Measurements from ENCODE around the gene UNC45B. TPM values are rescaled to one million over a fixed set of nuclear protein-coding genes. Genes with fewer than 3 reads are reported as not detected.

UNC45B gene
- total and polyA plus RNA-seq, 2 donors (not counting 1 experiment from before 2014, with no cell fraction given), result not detected

DNA sequence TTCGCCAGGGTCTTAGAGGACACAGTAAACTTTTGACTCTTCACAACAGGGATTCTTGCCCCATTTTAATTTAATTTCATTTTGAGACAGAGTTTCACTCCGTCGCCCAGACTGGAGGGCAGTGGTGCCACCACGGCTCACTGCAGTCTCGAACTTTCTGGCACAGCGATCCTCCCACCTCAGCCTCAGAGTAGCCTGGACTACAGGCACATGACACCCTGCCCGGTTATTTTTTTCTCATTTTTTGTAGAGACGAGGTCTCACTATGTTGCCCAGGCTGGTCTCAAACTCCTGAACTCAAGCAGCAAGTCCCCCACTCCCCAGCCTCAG lies 5.2 kb upstream of the UNC45B start:
- H3K27ac ChIP-seq (ENCODE audit: low read length in 2 of 2), result no peak overlapping the region
- intact Hi-C loops (cut with micrococcal nuclease), result loop anchor here (1.0 kb wide), 6 partner anchors 23 to 391 kb away; partner anchors contain the start of genes CCT6B, RAD51D and ZNF830
- peaks cover 20% of the 10 kb centered on the region for H3K4me1 Mint-ChIP-seq

GRCh38 chr17:35144840-35145239 lies 2.8 kb upstream of the UNC45B start:
- no peak for DNase-seq
- no peaks in the 10 kb centered on the region for H3K36me3 ChIP-seq (replicated peaks in 1 of 2; ENCODE audit: control extremely low read depth in 1 of 2, control insufficient read depth in 1 of 2, extremely low read depth in 1 of 2, insufficient read depth in 2 of 2, low read length in 1 of 2)
- CTCF ChIA-PET, result no interaction called here

More for the DNA sequence above, 5.2 kb upstream of the UNC45B start:
- no peaks in the 10 kb centered on the region for H4K20me1 ChIP-seq (ENCODE audit: control insufficient read depth, insufficient read depth, low read length, poor library complexity, severe bottlenecking)
- no peak overlapping the region for H3K27ac Mint-ChIP-seq
- peak overlapping the region; percentile 87 for H3K4me3 Mint-ChIP-seq
- ATAC-seq (ENCODE audit: low read depth) (no peak), DNase-seq (no peak)
- no peaks in the 10 kb centered on the region for H3K9me3 Mint-ChIP-seq (ENCODE audit: insufficient read depth)
- H2AFZ ChIP-seq (ENCODE audit: insufficient read depth, low read depth, low read length, poor library complexity, severe bottlenecking), result peak overlapping the region; percentile 100
- 75% methylated on average over 8 of the region's 8 CpGs for WGBS (ENCODE audit: insufficient coverage)
- peaks cover 22% of the 10 kb centered on the region for H3K79me2 ChIP-seq (ENCODE audit: control insufficient read depth, insufficient read depth, low read length)
- no peaks in the 10 kb centered on the region for H3K9me3 ChIP-seq (ENCODE audit: control extremely low read depth in 1 of 3, control insufficient read depth in 2 of 3, insufficient read depth in 1 of 3, low read length in 2 of 3)
- peak overlapping the region; percentile 96 for H3K4me2 ChIP-seq (replicated peaks; ENCODE audit: low read depth, low read length, poor library complexity, severe bottlenecking)
- CTCF ChIA-PET, result interaction anchor here (1.1 to 1.8 kb wide), 4 partner anchors 14 to 436 kb away, joined by 3 to 7 read pairs (median 4); partner anchors contain the start of genes PEX12 and SLFN12L
- peaks cover 5 to 11% of the 10 kb centered on the region in 2 donors for H3K4me1 ChIP-seq (ENCODE audit: control insufficient read depth in 2 of 2, insufficient read depth in 2 of 2, low read length in 2 of 2)
- peaks cover 0 to 19% of the 10 kb centered on the region in 2 experiments for H3K36me3 ChIP-seq (replicated peaks in 1 of 2; ENCODE audit: control extremely low read depth in 1 of 2, control insufficient read depth in 1 of 2, extremely low read depth in 1 of 2, insufficient read depth in 2 of 2, low read length in 1 of 2)
- no peaks in the 10 kb centered on the region for H3K27me3 ChIP-seq (replicated peaks in 1 of 4; ENCODE audit: control extremely low read depth in 1 of 4, control insufficient read depth in 3 of 4, insufficient read depth in 4 of 4, low read length in 3 of 4)
- peak overlapping the region; percentile 87 for H3K9ac ChIP-seq (ENCODE audit: low read length)
- H3K27me3 Mint-ChIP-seq, result no peaks in the 10 kb centered on the region
- H3K4me3 ChIP-seq (ENCODE audit: control extremely low read depth in 1 of 5, extremely low read depth in 1 of 5, insufficient read depth in 1 of 5, low read depth in 2 of 5, low read length in 4 of 5), result peak overlapping the region in 2 of 5 experiments; percentile 84 to 93
- TF ChIP-seq EZH2 (IDR thresholded peaks at IDR 0.05; ENCODE audit: borderline replicate concordance, insufficient read depth, low read depth, low read length, poor library complexity, severe bottlenecking), result no peak
- TF ChIP-seq, protein P1, sequence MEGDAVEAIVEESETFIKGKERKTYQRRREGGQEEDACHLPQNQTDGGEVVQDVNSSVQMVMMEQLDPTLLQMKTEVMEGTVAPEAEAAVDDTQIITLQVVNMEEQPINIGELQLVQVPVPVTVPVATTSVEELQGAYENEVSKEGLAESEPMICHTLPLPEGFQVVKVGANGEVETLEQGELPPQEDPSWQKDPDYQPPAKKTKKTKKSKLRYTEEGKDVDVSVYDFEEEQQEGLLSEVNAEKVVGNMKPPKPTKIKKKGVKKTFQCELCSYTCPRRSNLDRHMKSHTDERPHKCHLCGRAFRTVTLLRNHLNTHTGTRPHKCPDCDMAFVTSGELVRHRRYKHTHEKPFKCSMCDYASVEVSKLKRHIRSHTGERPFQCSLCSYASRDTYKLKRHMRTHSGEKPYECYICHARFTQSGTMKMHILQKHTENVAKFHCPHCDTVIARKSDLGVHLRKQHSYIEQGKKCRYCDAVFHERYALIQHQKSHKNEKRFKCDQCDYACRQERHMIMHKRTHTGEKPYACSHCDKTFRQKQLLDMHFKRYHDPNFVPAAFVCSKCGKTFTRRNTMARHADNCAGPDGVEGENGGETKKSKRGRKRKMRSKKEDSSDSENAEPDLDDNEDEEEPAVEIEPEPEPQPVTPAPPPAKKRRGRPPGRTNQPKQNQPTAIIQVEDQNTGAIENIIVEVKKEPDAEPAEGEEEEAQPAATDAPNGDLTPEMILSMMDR (IDR thresholded peaks at IDR 0.05), result peak; percentile 45
- POLR2A ChIA-PET, result interaction anchor here (1.5 kb wide), 1 partner anchor 436 kb away, joined by 3 read pairs; the partner anchor contains the start of gene PEX12

More at GRCh38 chr17:35144840-35145239, 2.8 kb upstream of the UNC45B start:
- Mint-ChIP-seq H3K4me1 (peaks cover 20% of the 10 kb centered on the region), H3K4me3 (no peak overlapping the region), H3K27me3 (peaks cover 4% of the 10 kb centered on the region), H3K9me3 (ENCODE audit: insufficient read depth) (no peaks in the 10 kb centered on the region), H3K27ac (no peak overlapping the region)
- H3K4me3 ChIP-seq (ENCODE audit: control extremely low read depth in 1 of 5, extremely low read depth in 1 of 5, insufficient read depth in 1 of 5, low read depth in 2 of 5, low read length in 4 of 5), result no peak overlapping the region
- peaks cover 18% of the 10 kb centered on the region for H3K79me2 ChIP-seq (ENCODE audit: control insufficient read depth, insufficient read depth, low read length)
- 86% methylated on average over 1 of the region's 4 CpGs for WGBS (ENCODE audit: insufficient coverage)
- H3K4me2 ChIP-seq (replicated peaks; ENCODE audit: low read depth, low read length, poor library complexity, severe bottlenecking), result no peak overlapping the region
- POLR2A ChIA-PET, result no interaction called here
- no peak overlapping the region for H3K9ac ChIP-seq (ENCODE audit: low read length)
- intact Hi-C loops (cut with micrococcal nuclease), result no loop called here
- H3K27ac ChIP-seq (ENCODE audit: low read length in 2 of 2), result no peak overlapping the region
- no peak for TF ChIP-seq EZH2 (IDR thresholded peaks at IDR 0.05; ENCODE audit: borderline replicate concordance, insufficient read depth, low read depth, low read length, poor library complexity, severe bottlenecking)
- TF ChIP-seq, protein P1 (IDR thresholded peaks at IDR 0.05), result no peak
- no peaks in the 10 kb centered on the region for H3K9me3 ChIP-seq (ENCODE audit: control extremely low read depth in 1 of 3, control insufficient read depth in 2 of 3, insufficient read depth in 1 of 3, low read length in 2 of 3)
- peaks cover 5 to 11% of the 10 kb centered on the region in 2 donors for H3K4me1 ChIP-seq (ENCODE audit: control insufficient read depth in 2 of 2, insufficient read depth in 2 of 2, low read length in 2 of 2)
- peaks cover 0 to under 1% (median 0%) of the 10 kb centered on the region in 4 experiments for H3K27me3 ChIP-seq (replicated peaks in 1 of 4; ENCODE audit: control extremely low read depth in 1 of 4, control insufficient read depth in 3 of 4, insufficient read depth in 4 of 4, low read length in 3 of 4)
- no peak for ATAC-seq (ENCODE audit: low read depth)
- no peaks in the 10 kb centered on the region for H4K20me1 ChIP-seq (ENCODE audit: control insufficient read depth, insufficient read depth, low read length, poor library complexity, severe bottlenecking)
- no peak overlapping the region for H2AFZ ChIP-seq (ENCODE audit: insufficient read depth, low read depth, low read length, poor library complexity, severe bottlenecking)

All from B cell (primary cell).